Neural progenitor cell (in vitro differentiated cells): ENCODE data around the gene TCTN1.

Experiments used
- EZH2 ChIP-seq: fragments of 200-600 bp; sonication (generic); IDR thresholded peaks from 2 replicates; pipeline ENCODE4 v1.6.1; 2017; ENCODE audit warnings: antibody characterized with exemption, mild to moderate bottlenecking, moderate library complexity
- TF ChIP-seq, protein P1 (sequence below): fragments of 200-600 bp; sonication (generic); IDR thresholded peaks from 2 replicates; pipeline ENCODE4 v1.5.1; 2017; ENCODE audit warnings: antibody characterized with exemption, mild to moderate bottlenecking

DNA sequence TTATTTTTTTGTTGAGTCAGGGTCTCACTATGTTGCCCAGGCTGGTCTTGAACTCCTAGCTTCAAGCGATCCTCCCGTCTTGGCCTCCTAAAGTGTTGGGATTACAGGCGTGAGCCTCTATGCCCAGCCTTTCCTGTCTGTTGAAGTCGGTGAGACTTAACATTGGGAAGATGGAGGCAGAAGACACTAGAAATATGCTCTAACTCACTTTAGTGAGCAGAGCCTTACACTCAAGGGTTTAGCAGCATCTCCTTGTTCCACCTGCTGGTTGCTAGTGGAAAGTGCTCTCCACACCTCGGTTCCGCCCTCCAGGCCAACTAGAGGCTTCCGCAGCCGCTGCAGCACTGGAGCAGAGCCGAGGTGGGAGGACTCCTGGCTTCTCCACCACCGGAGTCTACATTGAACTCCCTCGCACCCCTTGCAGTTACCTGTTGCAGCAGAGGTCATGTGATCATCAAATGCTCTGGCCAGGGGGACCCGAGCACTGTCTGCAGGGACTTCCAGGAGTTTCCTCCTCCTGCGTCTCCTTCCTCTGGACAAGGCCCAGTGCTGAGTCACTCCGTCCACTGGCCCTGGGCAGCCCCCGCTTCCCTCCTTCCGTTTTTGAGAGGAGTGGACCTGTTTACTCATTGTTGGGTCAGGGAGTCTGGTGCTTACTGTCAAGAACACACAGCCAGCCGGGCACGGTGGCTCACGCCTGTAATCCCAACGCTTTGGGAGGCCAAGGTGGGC, 84.4 kb downstream of the TCTN1 start:
- TF ChIP-seq, protein P1, sequence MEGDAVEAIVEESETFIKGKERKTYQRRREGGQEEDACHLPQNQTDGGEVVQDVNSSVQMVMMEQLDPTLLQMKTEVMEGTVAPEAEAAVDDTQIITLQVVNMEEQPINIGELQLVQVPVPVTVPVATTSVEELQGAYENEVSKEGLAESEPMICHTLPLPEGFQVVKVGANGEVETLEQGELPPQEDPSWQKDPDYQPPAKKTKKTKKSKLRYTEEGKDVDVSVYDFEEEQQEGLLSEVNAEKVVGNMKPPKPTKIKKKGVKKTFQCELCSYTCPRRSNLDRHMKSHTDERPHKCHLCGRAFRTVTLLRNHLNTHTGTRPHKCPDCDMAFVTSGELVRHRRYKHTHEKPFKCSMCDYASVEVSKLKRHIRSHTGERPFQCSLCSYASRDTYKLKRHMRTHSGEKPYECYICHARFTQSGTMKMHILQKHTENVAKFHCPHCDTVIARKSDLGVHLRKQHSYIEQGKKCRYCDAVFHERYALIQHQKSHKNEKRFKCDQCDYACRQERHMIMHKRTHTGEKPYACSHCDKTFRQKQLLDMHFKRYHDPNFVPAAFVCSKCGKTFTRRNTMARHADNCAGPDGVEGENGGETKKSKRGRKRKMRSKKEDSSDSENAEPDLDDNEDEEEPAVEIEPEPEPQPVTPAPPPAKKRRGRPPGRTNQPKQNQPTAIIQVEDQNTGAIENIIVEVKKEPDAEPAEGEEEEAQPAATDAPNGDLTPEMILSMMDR = peak; percentile 67
- no peak for TF ChIP-seq EZH2
